Activated naive CD4-positive, alpha-beta T cell treated with anti-CD3 and anti-CD28 coated beads, Interleukin-2, amount 10 ng/mL, durations not matched to agents 7 days and 5 days (primary cell): ENCODE data around the gene BABAM1.

Experiments used
- CTCF ChIA-PET: fragments of 350-600 bp; sonication (Branson Sonifier 250); formaldehyde crosslinking; loops from one replicate; lab custom pipeline; 2021; ENCODE audit warnings: antibody characterized with exemption; lab: Charles Lee
- DNase-seq: peaks from one replicate; pipeline ENCODE4 v3.0.0-alpha.2; 2020
- H3K27ac Mint-ChIP-seq: one replicate; pipeline ENCODE4 v1.8.0; 2021; ENCODE audit warnings: mild to moderate bottlenecking, moderate library complexity, mixed read lengths
- H3K27me3 Mint-ChIP-seq: one replicate; pipeline ENCODE4 v1.8.0; 2021; ENCODE audit warnings: mild to moderate bottlenecking, mixed read lengths
- H3K36me3 Mint-ChIP-seq: one replicate; pipeline ENCODE4 v1.8.0; 2021; ENCODE audit warnings: mixed read lengths
- H3K4me1 Mint-ChIP-seq: one replicate; pipeline ENCODE4 v1.8.0; 2021; ENCODE audit warnings: mixed read lengths
- H3K4me3 Mint-ChIP-seq: one replicate; pipeline ENCODE4 v1.8.0; 2021; ENCODE audit warnings: mild to moderate bottlenecking, moderate library complexity, mixed read lengths
- H3K9me3 Mint-ChIP-seq: one replicate; pipeline ENCODE4 v1.8.0; 2021; ENCODE audit warnings: mixed read lengths

The BABAM1 gene

GRCh38 chr19:17237747-17238706, 29.2 kb upstream of the BABAM1 start:
- CTCF ChIA-PET, result interaction anchor here (1.3 kb wide), 1 partner anchor 29 kb away, joined by 3 read pairs; the partner anchor contains the start of gene BABAM1
- no peak for DNase-seq
- Mint-ChIP-seq H3K4me3 (peak overlapping the region; percentile 51), H3K4me1 (peaks cover 30% of the 10 kb centered on the region), H3K27me3 (peaks cover 20% of the 10 kb centered on the region), H3K36me3 (no peaks in the 10 kb centered on the region), H3K27ac (peak overlapping the region; percentile 47), H3K9me3 (no peaks in the 10 kb centered on the region)

GRCh38 chr19:17240062-17240752, 27.0 kb upstream of the BABAM1 start:
- no peak for DNase-seq
- CTCF ChIA-PET, result no interaction called here
- Mint-ChIP-seq H3K27ac (no peak overlapping the region), H3K27me3 (peaks cover 39% of the 10 kb centered on the region), H3K36me3 (no peaks in the 10 kb centered on the region), H3K4me3 (no peak overlapping the region), H3K4me1 (peaks cover 15% of the 10 kb centered on the region), H3K9me3 (no peaks in the 10 kb centered on the region)

- DNase-seq, result no peak
- Mint-ChIP-seq H3K27ac (no peak overlapping the region), H3K36me3 (no peaks in the 10 kb centered on the region), H3K27me3 (peaks cover 39% of the 10 kb centered on the region), H3K9me3 (no peaks in the 10 kb centered on the region), H3K4me3 (no peak overlapping the region), H3K4me1 (peaks cover 15% of the 10 kb centered on the region)
- CTCF ChIA-PET, result no interaction called here
These were observed 26.3 kb upstream of the BABAM1 start for GRCh38 chr19:17240826-17241399.

- no peak overlapping the region for H3K27ac Mint-ChIP-seq
- CTCF ChIA-PET, result interaction anchor here (1.1 to 1.5 kb wide), 3 partner anchors 17 to 38 kb away, joined by 4 to 5 read pairs (median 4); no protein-coding TSS in a partner anchor
- no peaks in the 10 kb centered on the region for H3K9me3 Mint-ChIP-seq
- H3K36me3 Mint-ChIP-seq, result no peaks in the 10 kb centered on the region
- peak overlapping the region; percentile 18 for H3K4me3 Mint-ChIP-seq
- DNase-seq, result no peak
- H3K4me1 Mint-ChIP-seq, result peaks cover 12% of the 10 kb centered on the region
- H3K27me3 Mint-ChIP-seq, result peaks cover 56% of the 10 kb centered on the region
These were observed 24.6 kb upstream of the BABAM1 start for GRCh38 chr19:17242431-17243208.

- peaks cover 63% of the 10 kb centered on the region for H3K27me3 Mint-ChIP-seq
- no peaks in the 10 kb centered on the region for H3K9me3 Mint-ChIP-seq
- DNase-seq, result no peak
- H3K4me3 Mint-ChIP-seq, result no peak overlapping the region
- no peaks in the 10 kb centered on the region for H3K36me3 Mint-ChIP-seq
- CTCF ChIA-PET, result interaction anchor here (1.1 to 1.5 kb wide), 3 partner anchors 17 to 38 kb away, joined by 4 to 5 read pairs (median 4); no protein-coding TSS in a partner anchor
- no peak overlapping the region for H3K27ac Mint-ChIP-seq
- H3K4me1 Mint-ChIP-seq, result peaks cover 10% of the 10 kb centered on the region
These were observed 23.9 kb upstream of the BABAM1 start for GRCh38 chr19:17243211-17243829.

GRCh38 chr19:17243830-17244617, 23.2 kb upstream of the BABAM1 start:
- no peak for DNase-seq
- H3K27me3 Mint-ChIP-seq, result peaks cover 67% of the 10 kb centered on the region
- CTCF ChIA-PET, result interaction anchor here (1.1 to 1.5 kb wide), 3 partner anchors 16 to 37 kb away, joined by 4 to 5 read pairs (median 4); no protein-coding TSS in a partner anchor
- peaks cover 10% of the 10 kb centered on the region for H3K4me1 Mint-ChIP-seq
- no peaks in the 10 kb centered on the region for H3K9me3 Mint-ChIP-seq
- peak overlapping the region; percentile 50 for H3K4me3 Mint-ChIP-seq
- peak overlapping the region; percentile 24 for H3K27ac Mint-ChIP-seq
- H3K36me3 Mint-ChIP-seq, result no peaks in the 10 kb centered on the region

- Mint-ChIP-seq H3K9me3 (no peaks in the 10 kb centered on the region), H3K36me3 (no peaks in the 10 kb centered on the region), H3K4me1 (peaks cover 10% of the 10 kb centered on the region), H3K4me3 (peak overlapping the region; percentile 50), H3K27ac (no peak overlapping the region), H3K27me3 (peaks cover 75% of the 10 kb centered on the region)
- CTCF ChIA-PET, result interaction anchor here (1.0 kb wide), 1 partner anchor 9 kb away, joined by 5 read pairs; no protein-coding TSS in a partner anchor
- DNase-seq, result peak; percentile 35
These were observed 22.4 kb upstream of the BABAM1 start for GRCh38 chr19:17244618-17245534.

GRCh38 chr19:17245535-17245984, 21.7 kb upstream of the BABAM1 start, which contains the start of gene NR2F6:
NR2F6 (minus strand) TSS chr19:17245919; CDS start chr19:17245220, 699 bp downstream.
- CTCF ChIA-PET, result interaction anchor here (1.0 kb wide), 1 partner anchor 10 kb away, joined by 5 read pairs; no protein-coding TSS in a partner anchor
- Mint-ChIP-seq H3K36me3 (no peaks in the 10 kb centered on the region), H3K27me3 (peaks cover 73% of the 10 kb centered on the region), H3K27ac (peak within 1 kb of the TSS; percentile 80), H3K9me3 (no peaks in the 10 kb centered on the region), H3K4me3 (peak within 1 kb of the TSS; percentile 84), H3K4me1 (peaks cover 10% of the 10 kb centered on the region)
- DNase-seq, result no peak

GRCh38 chr19:17246681-17247425, 20.4 kb upstream of the BABAM1 start:
- no peaks in the 10 kb centered on the region for H3K9me3 Mint-ChIP-seq
- H3K27me3 Mint-ChIP-seq, result peaks cover 70% of the 10 kb centered on the region
- peak overlapping the region; percentile 35 for H3K4me3 Mint-ChIP-seq
- no peak for DNase-seq
- no peaks in the 10 kb centered on the region for H3K36me3 Mint-ChIP-seq
- CTCF ChIA-PET, result no interaction called here
- no peak overlapping the region for H3K27ac Mint-ChIP-seq
- peaks cover 10% of the 10 kb centered on the region for H3K4me1 Mint-ChIP-seq

- peaks cover 58% of the 10 kb centered on the region for H3K27me3 Mint-ChIP-seq
- H3K27ac Mint-ChIP-seq, result no peak overlapping the region
- no peak overlapping the region for H3K4me3 Mint-ChIP-seq
- CTCF ChIA-PET, result interaction anchor here (0.6 to 2.6 kb wide), 2 partner anchors 12 to 43 kb away, joined by 3 to 12 read pairs; no protein-coding TSS in a partner anchor
- peaks cover 8% of the 10 kb centered on the region for H3K4me1 Mint-ChIP-seq
- H3K9me3 Mint-ChIP-seq, result no peaks in the 10 kb centered on the region
- no peak for DNase-seq
- no peaks in the 10 kb centered on the region for H3K36me3 Mint-ChIP-seq
These were observed 19.0 kb upstream of the BABAM1 start for GRCh38 chr19:17248011-17248776.
